Mesendoderm (in vitro differentiated cells): ENCODE measurements around the gene ROM1. TPM values are rescaled to one million over a fixed set of nuclear protein-coding genes. Genes with fewer than 3 reads are reported as not detected.
A peak's percentile ranks its signal among the peaks of the same experiment; 100 is the strongest.

Experiments used
- DNase-seq: peaks from one replicate; pipeline ENCODE4 v3.0.0; 2013
- H2AK5ac ChIP-seq: 2 replicates; pipeline ENCODE4 v1.6.1; 2013; ENCODE audit warnings: low read length, inconsistent platforms
- H2BK120ac ChIP-seq: 2 replicates; pipeline ENCODE4 v1.6.1; 2013; ENCODE audit warnings: low read depth, mild to moderate bottlenecking, low read length, moderate library complexity, mixed read lengths
- H2BK15ac ChIP-seq: replicated peaks from 2 replicates; pipeline ENCODE4 v1.6.1; 2013; ENCODE audit warnings: low read depth, mild to moderate bottlenecking, moderate library complexity
- H2BK5ac ChIP-seq: 2 replicates; pipeline ENCODE4 v1.6.1; 2013; ENCODE audit warnings: low read length, inconsistent platforms
- H3K18ac ChIP-seq: 2 replicates; pipeline ENCODE4 v1.6.1; 2013; ENCODE audit warnings: mild to moderate bottlenecking, low read length, mixed read lengths
- H3K23ac ChIP-seq: one replicate; pipeline ENCODE4 v1.6.1; 2013; ENCODE audit warnings: low read length
- H3K27ac ChIP-seq: 2 replicates; pipeline ENCODE4 v1.5.1; 2013; ENCODE audit warnings: low read depth, mild to moderate bottlenecking, inconsistent platforms, low read length, moderate library complexity
- H3K27me3 ChIP-seq: 2 replicates; pipeline ENCODE4 v1.6.1; 2013; ENCODE audit warnings: low read length, control low read depth, mild to moderate bottlenecking, inconsistent platforms; ENCODE audit not compliant: insufficient read depth, poor library complexity
- H3K36me3 ChIP-seq: 2 replicates; pipeline ENCODE4 v1.6.1; 2013; ENCODE audit warnings: low read length, inconsistent platforms; ENCODE audit not compliant: control insufficient read depth, insufficient read depth
- H3K4ac ChIP-seq: one replicate; pipeline ENCODE4 v1.6.1; 2013; ENCODE audit warnings: low read depth, mild to moderate bottlenecking, low read length, moderate library complexity
- H3K4me1 ChIP-seq: 2 replicates; pipeline ENCODE4 v1.6.1; 2013; ENCODE audit warnings: low read depth, low read length, inconsistent platforms; ENCODE audit not compliant: control insufficient read depth
- H3K4me2 ChIP-seq: 2 replicates; pipeline ENCODE4 v1.6.1; 2013; ENCODE audit warnings: low read length
- H3K4me3 ChIP-seq: 2 replicates; pipeline ENCODE4 v1.5.1; 2013; ENCODE audit warnings: mild to moderate bottlenecking, low read length
- H3K56ac ChIP-seq: one replicate; pipeline ENCODE4 v1.6.1; 2013; ENCODE audit warnings: low read length
- H3K79me1 ChIP-seq: 2 replicates; pipeline ENCODE4 v1.6.1; 2013; ENCODE audit warnings: low read length, inconsistent platforms
- H3K79me2 ChIP-seq: 2 replicates; pipeline ENCODE4 v1.6.1; 2013; ENCODE audit warnings: mild to moderate bottlenecking, low read length; ENCODE audit not compliant: control insufficient read depth, insufficient read depth
- H3K9ac ChIP-seq: 2 replicates; pipeline ENCODE4 v1.6.1; 2013; ENCODE audit warnings: low read length, inconsistent platforms
- H4K5ac ChIP-seq: one replicate; pipeline ENCODE4 v1.6.1; 2013; ENCODE audit warnings: low read length
- H4K8ac ChIP-seq: one replicate; pipeline ENCODE4 v1.6.1; 2013; ENCODE audit warnings: low read depth, mild to moderate bottlenecking, control low read depth, low read length, moderate library complexity
- WGBS: extraction: QIAGEN DNeasy Blood & Tissue Kit; methylation state at CpG from one replicate; pipeline ENCODE4 v1.1.7; 2013; ENCODE audit warnings: low lambda C conversion rate, missing lambda C conversion rate; ENCODE audit not compliant: insufficient coverage; ENCODE audit errors: extremely low coverage; 5-methylcytosine and 5-hydroxymethylcytosine counted together
- polyA plus RNA-seq, 2 experiments: library from polyadenylated mRNA; stranded (reverse); fragments of 200-250 nt; gene quantifications; one replicate each; pipeline ENCODE4 v1.2.3, GENCODE V29; 2013

ROM1 gene, protein sequence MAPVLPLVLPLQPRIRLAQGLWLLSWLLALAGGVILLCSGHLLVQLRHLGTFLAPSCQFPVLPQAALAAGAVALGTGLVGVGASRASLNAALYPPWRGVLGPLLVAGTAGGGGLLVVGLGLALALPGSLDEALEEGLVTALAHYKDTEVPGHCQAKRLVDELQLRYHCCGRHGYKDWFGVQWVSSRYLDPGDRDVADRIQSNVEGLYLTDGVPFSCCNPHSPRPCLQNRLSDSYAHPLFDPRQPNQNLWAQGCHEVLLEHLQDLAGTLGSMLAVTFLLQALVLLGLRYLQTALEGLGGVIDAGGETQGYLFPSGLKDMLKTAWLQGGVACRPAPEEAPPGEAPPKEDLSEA
- polyA plus RNA-seq (2013, experiment 1 of 2) = 0.52 TPM
- polyA plus RNA-seq (2013, experiment 2 of 2) = 0.50 TPM

DNA sequence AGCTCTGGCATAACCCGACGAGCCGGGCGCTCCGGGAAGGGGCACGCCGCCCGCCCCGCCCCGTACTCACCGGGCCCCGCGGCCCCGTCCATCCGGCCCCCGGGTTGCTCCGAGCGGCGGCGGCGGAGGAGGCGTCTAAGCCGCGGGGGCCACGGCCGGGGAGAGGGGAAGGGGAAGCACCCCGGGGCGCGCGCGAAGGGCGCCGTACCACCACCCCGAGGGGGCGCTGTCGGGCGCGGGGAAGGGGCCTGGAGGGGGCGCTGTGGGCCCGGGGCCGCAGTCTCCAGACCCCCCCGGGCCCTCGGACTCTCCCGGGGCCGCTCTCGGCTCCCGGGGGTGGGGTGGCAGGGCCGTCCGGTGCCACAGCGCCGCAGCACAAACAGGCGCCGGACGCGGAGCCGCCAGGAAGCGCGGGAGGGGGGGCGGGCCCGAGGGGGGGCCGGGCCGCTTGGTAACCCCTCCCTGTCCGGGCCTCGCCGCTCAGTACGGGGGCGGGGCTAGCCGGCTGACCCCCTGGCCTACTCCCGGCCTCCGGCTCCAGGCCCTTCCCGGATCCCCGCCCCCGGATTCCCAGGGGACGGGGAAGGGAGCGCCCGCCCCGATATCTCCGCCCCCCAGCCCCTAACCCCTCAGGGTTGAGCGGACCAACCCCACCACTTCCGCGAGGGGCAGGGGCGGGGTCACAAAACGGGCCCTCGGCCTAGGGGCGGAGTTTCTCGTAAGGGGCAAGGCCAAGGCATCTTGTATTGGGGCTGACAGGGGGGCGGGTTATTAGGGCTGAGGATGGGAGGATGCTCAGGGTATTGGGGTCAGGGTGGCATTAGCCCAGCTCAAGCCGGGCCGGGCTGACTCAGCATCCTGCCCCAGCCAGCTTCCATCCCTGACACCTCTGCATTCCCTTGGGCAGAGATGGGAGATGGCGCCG lies at the start of gene ROM1, which contains the start of gene EML3:
Gene ROM1 (plus strand): TSS at position 892 of the 925 bp plus-strand sequence. CDS start 25 bp downstream, at position 917.
Gene EML3 (minus strand): TSS at position 410 of the 925 bp plus-strand sequence. CDS start 318 bp downstream, at position 92.
- no peaks in the 10 kb centered on the region for H3K79me2 ChIP-seq
- peak within 1 kb of the TSS; percentile 100 for H3K4me2 ChIP-seq
- peak; percentile 97 for DNase-seq
- no peak within 1 kb of the TSS for H2BK5ac ChIP-seq
- no peaks in the 10 kb centered on the region for H3K79me1 ChIP-seq
- H3K18ac ChIP-seq = peak within 1 kb of the TSS; percentile 55
- peak within 1 kb of the TSS; percentile 98 for H3K56ac ChIP-seq
- peaks cover 6% of the 10 kb centered on the region for H3K4me1 ChIP-seq
- H3K27me3 ChIP-seq = no peaks in the 10 kb centered on the region
- peak within 1 kb of the TSS; percentile 5 for H2BK120ac ChIP-seq
- H4K5ac ChIP-seq = no peak within 1 kb of the TSS
- no peak within 1 kb of the TSS for H2BK15ac ChIP-seq
- H3K4me3 ChIP-seq = peak within 1 kb of the TSS; percentile 82
- H3K9ac ChIP-seq = peak within 1 kb of the TSS; percentile 95
- H2AK5ac ChIP-seq = no peak within 1 kb of the TSS
- H3K36me3 ChIP-seq = no peaks in the 10 kb centered on the region
- no peak within 1 kb of the TSS for H4K8ac ChIP-seq
- peak within 1 kb of the TSS; percentile 41 for H3K4ac ChIP-seq
- peak within 1 kb of the TSS; percentile 98 for H3K23ac ChIP-seq
- no CpG with 5 or more reads among the region's 91 CpGs for WGBS
- H3K27ac ChIP-seq = peak within 1 kb of the TSS; percentile 38

GRCh38 chr11:62565100-62565802 lies 47.8 kb upstream of the ROM1 start:
- DNase-seq = no peak
- no peak overlapping the region for H3K23ac ChIP-seq
- H2BK5ac ChIP-seq = no peak overlapping the region
- no peak overlapping the region for H2BK120ac ChIP-seq
- peaks cover 6% of the 10 kb centered on the region for H3K79me1 ChIP-seq
- no peak overlapping the region for H3K18ac ChIP-seq
- H3K4me2 ChIP-seq = no peak overlapping the region
- no peak overlapping the region for H3K27ac ChIP-seq
- no peaks in the 10 kb centered on the region for H3K27me3 ChIP-seq
- peaks cover 2% of the 10 kb centered on the region for H3K4me1 ChIP-seq
- no peak overlapping the region for H4K8ac ChIP-seq
- no peak overlapping the region for H3K4ac ChIP-seq
- WGBS = no CpG with 5 or more reads among the region's 5 CpGs
- H3K36me3 ChIP-seq = peaks cover 22% of the 10 kb centered on the region
- H3K56ac ChIP-seq = no peak overlapping the region
- H2AK5ac ChIP-seq = no peak overlapping the region
- H2BK15ac ChIP-seq = no peak overlapping the region
- H3K9ac ChIP-seq = no peak overlapping the region
- H3K79me2 ChIP-seq = peaks cover 30% of the 10 kb centered on the region
- H3K4me3 ChIP-seq = no peak overlapping the region
- no peak overlapping the region for H4K5ac ChIP-seq

DNA sequence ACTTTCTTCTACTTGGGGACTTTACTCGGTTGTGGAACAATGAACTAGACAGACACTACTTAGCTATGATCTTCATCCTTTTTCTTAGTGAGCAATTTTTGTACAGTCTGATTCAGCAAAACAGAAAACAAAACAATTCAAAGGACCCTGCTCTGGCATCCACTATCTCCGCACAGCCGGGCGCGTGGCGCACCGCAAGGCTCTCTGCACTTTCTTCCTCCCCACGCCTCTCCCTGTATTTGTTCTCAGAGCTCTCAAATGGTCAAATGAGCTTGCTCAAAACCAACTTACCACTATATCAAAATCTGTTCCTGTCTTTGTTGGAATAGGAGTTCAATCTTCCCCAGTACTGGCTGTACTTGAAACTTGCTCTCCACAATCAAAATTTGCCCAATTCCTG lies 46.8 kb upstream of the ROM1 start:
- Histone ChIP-seq H2AK5ac (no peak overlapping the region), H4K5ac (no peak overlapping the region), H3K56ac (no peak overlapping the region), H3K36me3 (peaks cover 28% of the 10 kb centered on the region), H3K9ac (no peak overlapping the region), H3K4me1 (no peaks in the 10 kb centered on the region), H3K4me2 (no peak overlapping the region), H2BK5ac (no peak overlapping the region), H3K79me2 (peaks cover 37% of the 10 kb centered on the region), H3K23ac (no peak overlapping the region), H3K27ac (no peak overlapping the region), H2BK15ac (no peak overlapping the region), H4K8ac (peak overlapping the region; percentile 56), H3K18ac (no peak overlapping the region), H3K79me1 (peaks cover 9% of the 10 kb centered on the region), H3K27me3 (no peaks in the 10 kb centered on the region), H3K4me3 (no peak overlapping the region), H3K4ac (no peak overlapping the region), H2BK120ac (no peak overlapping the region)
- DNase-seq = no peak
- no CpG with 5 or more reads among the region's 8 CpGs for WGBS

DNA sequence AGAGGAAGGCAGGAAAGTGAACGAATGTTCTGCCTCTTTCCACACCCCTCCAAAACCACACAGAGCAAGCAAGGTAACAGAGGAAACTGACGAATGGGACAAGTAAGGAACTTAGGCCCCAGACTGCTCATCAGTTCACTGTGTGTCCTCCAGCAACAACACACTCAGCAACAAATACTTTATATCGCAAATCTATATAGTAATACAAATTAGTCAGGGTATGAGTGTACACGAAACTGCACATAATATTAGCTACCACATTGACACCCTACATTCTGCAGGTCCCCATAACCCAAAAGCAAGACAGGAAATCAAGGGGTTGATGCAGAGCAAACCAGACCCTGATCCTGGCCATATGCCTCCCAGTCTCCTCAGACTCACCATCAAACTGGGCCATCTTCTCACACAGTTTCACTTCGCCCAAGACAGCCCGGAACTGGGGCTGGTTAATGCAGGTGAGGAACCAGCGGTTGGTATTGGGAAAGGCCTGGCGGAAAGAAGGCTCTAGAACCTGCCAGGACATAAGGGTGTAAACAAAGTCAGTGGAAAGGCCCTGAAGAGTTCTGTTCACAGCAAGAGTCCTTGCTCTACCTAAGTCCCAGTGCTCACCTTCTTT lies 45.9 kb upstream of the ROM1 start:
- Histone ChIP-seq H3K36me3 (peaks cover 32% of the 10 kb centered on the region), H3K27me3 (no peaks in the 10 kb centered on the region), H2BK120ac (no peak overlapping the region)

DNA sequence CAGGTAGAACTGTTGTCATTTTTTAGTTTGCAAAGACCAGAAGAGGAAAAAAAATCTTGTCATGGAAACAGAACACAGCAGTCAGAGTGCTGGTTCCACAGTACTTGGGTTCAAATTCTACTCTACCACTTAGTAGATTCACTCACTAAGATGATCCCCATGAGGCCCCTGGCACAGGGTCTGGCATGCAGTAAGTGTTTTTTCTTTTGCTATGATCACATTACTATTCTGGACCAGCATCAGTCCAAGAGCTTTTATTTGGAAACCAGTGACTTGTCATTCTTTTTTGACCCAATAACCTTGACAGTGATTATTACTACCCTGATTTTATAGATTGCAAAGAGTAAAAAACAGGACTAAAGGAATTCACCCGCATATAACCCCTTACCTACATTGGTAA lies 43.4 kb upstream of the ROM1 start:
- peaks cover 3% of the 10 kb centered on the region for H3K4me1 ChIP-seq
- H4K8ac ChIP-seq = no peak overlapping the region
- H3K4me3 ChIP-seq = no peak overlapping the region
- H3K79me1 ChIP-seq = peaks cover 12% of the 10 kb centered on the region
- H3K4me2 ChIP-seq = no peak overlapping the region
- H3K4ac ChIP-seq = no peak overlapping the region
- H2BK15ac ChIP-seq = no peak overlapping the region
- no peak overlapping the region for H2BK5ac ChIP-seq
- peaks cover 58% of the 10 kb centered on the region for H3K79me2 ChIP-seq
- H3K27me3 ChIP-seq = no peaks in the 10 kb centered on the region
- DNase-seq = no peak
- H3K23ac ChIP-seq = no peak overlapping the region
- H2BK120ac ChIP-seq = no peak overlapping the region
- H3K36me3 ChIP-seq = peaks cover 31% of the 10 kb centered on the region
- no CpG with 5 or more reads among the region's 1 CpG for WGBS
- no peak overlapping the region for H3K27ac ChIP-seq
- no peak overlapping the region for H2AK5ac ChIP-seq
- H3K18ac ChIP-seq = no peak overlapping the region
- H3K9ac ChIP-seq = no peak overlapping the region
- no peak overlapping the region for H4K5ac ChIP-seq
- no peak overlapping the region for H3K56ac ChIP-seq

More for the DNA sequence above, 45.9 kb upstream of the ROM1 start:
- WGBS = no CpG with 5 or more reads among the region's 8 CpGs
- Histone ChIP-seq H3K4me2 (no peak overlapping the region), H3K27ac (no peak overlapping the region), H2AK5ac (no peak overlapping the region), H3K4me1 (peaks cover 3% of the 10 kb centered on the region), H3K4me3 (no peak overlapping the region), H3K79me1 (peaks cover 14% of the 10 kb centered on the region), H3K9ac (no peak overlapping the region), H3K56ac (no peak overlapping the region), H3K23ac (no peak overlapping the region), H4K8ac (no peak overlapping the region), H2BK5ac (no peak overlapping the region), H3K18ac (no peak overlapping the region), H3K4ac (no peak overlapping the region), H4K5ac (no peak overlapping the region), H3K79me2 (peaks cover 46% of the 10 kb centered on the region), H2BK15ac (no peak overlapping the region)
- DNase-seq = no peak
